NOMO-1 treated with DMSO at 0.1 percent for 48 hours (cell line): ENCODE results near the gene NEK10.

ENCODE experiments used
- DNase-seq: peaks from one replicate; lab custom pipeline; 2025; ENCODE audit not compliant: unreplicated experiment; lab: John Stamatoyannopoulos, UW

NEK10 gene

DNA sequence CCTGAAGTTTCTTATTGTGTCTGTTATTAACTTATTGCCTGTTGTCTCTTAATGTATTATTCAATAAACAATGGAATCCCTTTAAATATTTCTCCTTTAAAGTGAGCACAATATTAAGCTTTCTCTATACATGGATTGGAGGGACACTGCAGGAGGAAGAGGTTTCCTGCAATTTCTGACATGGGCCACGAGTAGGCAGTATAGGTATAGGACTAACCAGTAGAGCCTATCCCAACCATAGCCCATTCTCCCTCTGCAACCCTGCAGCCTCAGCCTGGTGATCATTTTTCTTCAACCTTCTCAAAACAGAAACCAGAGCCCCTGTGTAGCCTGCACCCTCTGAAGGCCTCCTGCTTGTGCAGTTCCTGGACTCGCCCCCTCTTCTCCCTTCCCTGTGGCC, 124.8 kb downstream of the NEK10 start:
- DNase-seq = no peak

GRCh38 chr3:27239951-27240350, 129.2 kb downstream of the NEK10 start:
- no peak for DNase-seq

- DNase-seq = no peak
Measured at GRCh38 chr3:27228805-27229204, 140.4 kb downstream of the NEK10 start.

GRCh38 chr3:27224197-27224596, 145.0 kb downstream of the NEK10 start:
- no peak for DNase-seq

DNA sequence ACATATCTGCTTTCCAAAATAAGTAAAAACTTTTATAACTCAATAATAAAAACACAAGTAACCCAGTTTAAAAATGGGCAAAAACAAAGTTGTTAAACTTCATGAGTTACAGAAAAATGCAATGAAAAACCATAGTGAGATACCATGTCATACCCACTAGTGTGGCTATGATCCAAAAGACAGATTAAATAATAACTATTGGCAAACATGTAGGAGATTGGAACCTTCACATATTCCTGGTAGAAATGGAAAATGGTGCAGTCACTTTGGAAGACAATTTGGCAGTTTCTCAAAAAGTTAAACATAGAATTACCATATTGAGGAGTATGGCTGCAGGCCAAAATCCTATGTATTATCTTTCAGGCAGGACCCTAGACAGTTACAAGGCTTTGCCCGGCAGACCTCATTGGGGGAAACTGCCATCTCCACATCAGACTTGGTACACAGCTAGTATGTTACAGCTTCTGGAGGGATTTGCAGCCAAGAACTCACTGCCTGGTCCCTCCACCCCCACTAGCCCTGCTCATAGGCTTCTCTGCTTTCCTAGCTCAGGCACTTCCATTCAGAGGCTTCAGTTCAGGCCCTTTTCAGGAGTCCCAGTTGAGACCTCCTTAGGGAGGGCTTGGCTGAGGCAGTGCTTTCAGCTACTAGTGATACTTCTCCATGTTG, 147.8 kb downstream of the NEK10 start:
- no peak for DNase-seq

DNA sequence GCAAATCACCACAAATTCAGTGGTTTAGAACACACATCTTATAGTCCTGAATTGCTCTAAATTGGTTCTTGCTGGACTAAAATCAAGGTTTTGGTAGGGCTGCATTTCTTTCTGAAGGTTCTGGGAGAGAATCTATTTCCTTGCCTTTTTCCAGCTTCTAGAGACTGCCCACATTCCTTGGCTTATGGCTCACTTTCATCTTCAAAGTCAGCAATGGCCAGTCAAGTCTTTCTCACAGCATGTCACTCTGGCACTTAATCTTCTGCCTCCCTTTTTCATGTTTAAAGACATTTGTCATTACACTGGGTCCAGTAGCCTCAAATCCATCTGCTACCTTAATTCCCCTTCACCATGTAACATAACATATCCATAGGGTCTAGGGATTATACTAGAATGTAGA, 149.0 kb downstream of the NEK10 start:
- DNase-seq = no peak

DNA sequence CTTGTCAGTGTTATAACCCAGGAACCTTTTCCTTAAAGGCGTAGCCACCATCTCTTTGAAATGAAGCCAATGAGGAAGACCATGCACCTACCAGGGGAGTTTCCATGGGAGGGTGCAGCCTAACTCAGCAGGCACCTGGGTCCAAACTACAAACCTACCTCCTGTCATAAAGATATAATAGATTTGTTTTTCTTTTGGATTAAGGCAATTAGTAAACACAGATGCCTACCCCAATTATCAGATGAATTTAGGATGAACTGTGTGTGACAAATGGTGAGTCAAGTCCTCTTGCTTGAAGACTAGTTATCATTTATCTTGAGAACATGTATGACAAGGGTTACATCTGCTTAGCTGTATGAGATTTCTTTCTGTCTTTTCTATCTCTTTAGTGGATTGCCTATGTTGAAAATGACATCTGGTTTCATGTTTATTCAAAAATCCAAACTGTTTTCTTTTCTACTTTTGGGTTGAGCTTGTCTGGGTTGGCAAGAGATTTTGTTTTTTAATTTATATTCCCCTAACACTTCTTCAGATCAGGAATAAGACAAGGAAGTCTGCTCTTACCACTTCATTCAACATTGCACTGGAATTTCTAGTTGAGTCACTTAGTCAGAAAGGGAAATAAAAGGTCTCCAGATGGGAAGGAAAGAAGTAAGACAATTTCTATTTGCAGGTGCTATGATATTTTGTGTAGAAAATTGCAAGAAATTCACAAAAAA, 149.9 kb downstream of the NEK10 start:
- no peak for DNase-seq

DNA sequence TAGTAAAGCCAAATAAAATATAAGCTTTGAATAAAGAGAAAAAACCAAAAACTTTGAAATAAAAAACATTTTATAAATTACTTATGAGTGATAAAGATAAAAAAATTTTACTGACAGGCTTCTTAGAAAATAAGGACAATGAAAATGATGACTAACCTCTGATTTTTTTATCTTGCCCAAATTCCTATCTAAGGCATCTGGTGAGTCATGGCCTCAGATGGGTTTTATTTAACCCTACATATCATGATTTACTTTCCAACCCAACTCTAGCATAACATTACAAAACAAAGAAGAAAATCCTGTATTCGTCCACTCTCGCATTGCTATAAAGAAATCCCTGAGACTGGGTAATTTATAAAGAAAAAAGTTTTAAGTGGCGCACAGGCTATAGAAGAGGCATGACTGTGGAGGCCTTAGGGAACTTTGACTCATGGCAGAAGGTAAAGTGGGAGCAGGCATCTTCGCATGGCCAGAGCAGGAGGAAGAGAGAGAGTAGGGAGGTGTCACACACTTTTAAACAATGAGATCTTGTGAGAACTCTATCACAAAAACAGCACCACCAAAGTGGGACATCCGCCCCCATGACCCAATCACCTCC, 152.1 kb downstream of the NEK10 start:
- no peak for DNase-seq

DNA sequence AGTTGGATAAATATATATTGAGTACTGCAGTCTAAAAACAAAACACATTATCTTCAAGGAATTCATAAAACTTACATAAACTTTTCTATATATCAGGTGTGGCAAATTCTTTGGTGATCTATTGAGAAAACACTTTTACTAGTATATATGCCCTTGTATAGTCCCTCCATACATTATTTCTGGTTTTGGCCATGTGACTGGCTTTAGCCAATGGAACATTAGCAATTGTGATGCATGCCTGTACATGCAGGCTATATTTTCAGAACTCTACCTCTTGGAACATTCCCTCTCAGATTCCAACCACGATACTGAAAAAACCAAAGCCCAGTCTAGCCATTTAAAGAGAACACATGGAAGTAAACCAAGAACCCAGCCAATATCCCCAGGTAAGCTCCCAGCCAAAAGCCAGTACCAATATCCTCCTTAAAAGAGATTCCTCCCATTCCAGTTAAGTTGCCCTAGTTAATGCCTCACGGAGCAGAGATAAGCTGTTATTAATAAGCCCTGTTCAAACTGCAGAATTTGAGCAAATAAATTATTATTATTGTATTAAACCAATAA, 152.8 kb downstream of the NEK10 start:
- no peak for DNase-seq

- no peak for DNase-seq
Measured at GRCh38 chr3:27213450-27213849, 155.7 kb downstream of the NEK10 start.

- DNase-seq = no peak
Measured at GRCh38 chr3:27209617-27210264, 159.4 kb downstream of the NEK10 start.

GRCh38 chr3:27208961-27209616, 160.1 kb downstream of the NEK10 start:
- DNase-seq = no peak

- DNase-seq = no peak
Measured at GRCh38 chr3:27202959-27203358, 166.2 kb downstream of the NEK10 start.

- no peak for DNase-seq
Measured at GRCh38 chr3:27201492-27201891, 167.7 kb downstream of the NEK10 start.

DNA sequence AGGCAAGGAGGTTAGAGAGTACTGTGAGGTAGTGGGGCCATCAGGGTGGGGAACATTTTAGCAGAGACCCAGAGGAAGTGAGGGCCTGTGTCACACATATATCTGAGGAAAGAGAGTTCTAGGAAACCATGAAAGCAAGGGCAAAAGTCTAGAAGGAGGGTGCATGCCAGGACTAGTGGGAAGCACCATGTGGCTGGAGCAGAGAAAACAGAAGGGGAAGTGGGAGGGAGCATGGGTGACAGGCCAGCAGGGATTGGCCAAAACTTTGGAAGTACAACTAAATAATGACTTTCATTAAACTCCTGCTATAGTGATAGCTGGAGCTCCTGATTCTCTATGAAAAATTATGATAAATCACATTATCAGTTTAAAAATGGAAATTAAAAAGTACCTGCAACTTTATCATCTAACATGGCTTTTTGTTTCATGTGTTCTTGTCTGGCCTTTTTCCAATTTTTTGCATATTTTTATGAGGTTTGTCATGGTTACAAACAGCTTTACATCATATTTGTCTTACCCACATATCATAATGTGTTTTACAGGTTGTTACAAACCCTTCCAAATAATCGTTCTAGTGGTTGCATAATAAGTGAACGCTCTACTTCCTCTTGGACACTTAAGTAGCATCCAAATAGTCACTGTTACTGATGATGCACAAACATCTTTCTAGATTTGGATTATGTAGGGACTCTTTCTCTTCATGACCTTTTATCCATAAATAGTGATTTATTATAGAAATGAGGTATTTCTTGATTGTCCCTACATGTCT, 168.3 kb downstream of the NEK10 start:
- peak; percentile 76 for DNase-seq

DNA sequence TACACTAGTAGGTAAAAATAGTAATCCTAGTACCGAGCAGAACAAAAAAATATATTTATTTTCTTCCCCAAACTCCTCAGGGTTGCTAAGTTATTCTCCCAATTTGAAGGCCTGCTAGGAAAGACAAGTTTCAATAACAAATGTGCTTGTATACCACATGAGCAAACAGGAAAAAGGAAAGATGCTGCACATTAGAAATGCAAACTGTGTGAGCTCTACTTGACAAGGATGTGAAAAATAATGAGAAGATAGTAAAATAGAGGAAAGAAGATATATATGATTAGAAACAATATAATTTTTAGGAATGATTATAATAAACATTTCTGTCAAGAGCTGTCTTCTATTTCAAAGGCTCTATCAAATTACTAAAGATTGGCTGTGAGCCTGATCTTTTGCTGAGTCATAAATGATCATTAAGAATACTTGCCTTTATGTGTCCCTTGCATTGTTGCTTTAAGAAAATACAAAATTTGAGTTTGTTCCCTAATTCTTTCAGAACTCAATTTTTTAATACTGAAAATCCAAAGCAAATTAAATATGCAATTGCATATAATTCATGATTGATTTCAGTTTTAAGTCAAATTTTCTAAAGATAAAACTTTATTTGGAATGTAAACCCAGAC, 174.2 kb downstream of the NEK10 start:
- no peak for DNase-seq

DNA sequence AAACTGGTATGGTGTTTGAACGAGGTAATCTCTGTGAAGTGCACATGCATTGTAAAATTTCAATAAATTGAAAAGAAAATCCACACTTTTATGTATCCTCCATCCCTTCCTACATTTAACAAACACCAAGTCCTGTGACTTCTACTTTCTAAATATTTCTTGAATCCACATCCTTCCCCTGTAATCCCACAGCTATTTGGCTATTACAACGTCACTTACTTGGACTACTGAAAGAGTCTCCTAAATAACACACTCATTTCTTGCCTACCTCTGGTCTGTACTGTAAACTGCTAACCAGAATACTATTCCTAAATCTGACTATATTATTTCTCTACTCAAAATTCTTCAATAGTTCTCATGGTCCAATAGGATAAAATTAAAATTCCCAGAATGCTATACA, 176.1 kb downstream of the NEK10 start:
- DNase-seq = no peak

- DNase-seq = no peak
Measured at GRCh38 chr3:27186013-27186412, 183.2 kb downstream of the NEK10 start.

GRCh38 chr3:27185231-27185989, 183.8 kb downstream of the NEK10 start:
- DNase-seq = no peak
